ENCODE data around the gene CYGB.
A peak's percentile ranks its signal among the peaks of the same experiment; 100 is the strongest.

Gene CYGB

GRCh38 chr17:76584427-76585032 lies 47.0 kb upstream of the CYGB start:
- no peak for DNase-seq (ENCODE audit: low spot score)
- Histone ChIP-seq H3K36me3 (ENCODE audit: low read depth) (no peaks in the 10 kb centered on the region; the same call in 1 of the 2 replicates), H3K27ac (ENCODE audit: poor library complexity, severe bottlenecking) (peak overlapping the region; percentile 88), H3K9me3 (ENCODE audit: severe bottlenecking) (no peaks in the 10 kb centered on the region), H3K4me3 (ENCODE audit: severe bottlenecking) (peak overlapping the region; percentile 84), H3K4me1 (ENCODE audit: insufficient read depth, poor library complexity, severe bottlenecking) (peaks cover 50% of the 10 kb centered on the region), H3K27me3 (ENCODE audit: insufficient read depth, poor library complexity, severe bottlenecking) (no peaks in the 10 kb centered on the region)
- TF ChIP-seq, protein P1, sequence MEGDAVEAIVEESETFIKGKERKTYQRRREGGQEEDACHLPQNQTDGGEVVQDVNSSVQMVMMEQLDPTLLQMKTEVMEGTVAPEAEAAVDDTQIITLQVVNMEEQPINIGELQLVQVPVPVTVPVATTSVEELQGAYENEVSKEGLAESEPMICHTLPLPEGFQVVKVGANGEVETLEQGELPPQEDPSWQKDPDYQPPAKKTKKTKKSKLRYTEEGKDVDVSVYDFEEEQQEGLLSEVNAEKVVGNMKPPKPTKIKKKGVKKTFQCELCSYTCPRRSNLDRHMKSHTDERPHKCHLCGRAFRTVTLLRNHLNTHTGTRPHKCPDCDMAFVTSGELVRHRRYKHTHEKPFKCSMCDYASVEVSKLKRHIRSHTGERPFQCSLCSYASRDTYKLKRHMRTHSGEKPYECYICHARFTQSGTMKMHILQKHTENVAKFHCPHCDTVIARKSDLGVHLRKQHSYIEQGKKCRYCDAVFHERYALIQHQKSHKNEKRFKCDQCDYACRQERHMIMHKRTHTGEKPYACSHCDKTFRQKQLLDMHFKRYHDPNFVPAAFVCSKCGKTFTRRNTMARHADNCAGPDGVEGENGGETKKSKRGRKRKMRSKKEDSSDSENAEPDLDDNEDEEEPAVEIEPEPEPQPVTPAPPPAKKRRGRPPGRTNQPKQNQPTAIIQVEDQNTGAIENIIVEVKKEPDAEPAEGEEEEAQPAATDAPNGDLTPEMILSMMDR (IDR thresholded peaks at IDR 0.05; ENCODE audit: poor library complexity, severe bottlenecking) = no peak
- ATAC-seq (ENCODE audit: low read depth) = peak; percentile 2

DNA sequence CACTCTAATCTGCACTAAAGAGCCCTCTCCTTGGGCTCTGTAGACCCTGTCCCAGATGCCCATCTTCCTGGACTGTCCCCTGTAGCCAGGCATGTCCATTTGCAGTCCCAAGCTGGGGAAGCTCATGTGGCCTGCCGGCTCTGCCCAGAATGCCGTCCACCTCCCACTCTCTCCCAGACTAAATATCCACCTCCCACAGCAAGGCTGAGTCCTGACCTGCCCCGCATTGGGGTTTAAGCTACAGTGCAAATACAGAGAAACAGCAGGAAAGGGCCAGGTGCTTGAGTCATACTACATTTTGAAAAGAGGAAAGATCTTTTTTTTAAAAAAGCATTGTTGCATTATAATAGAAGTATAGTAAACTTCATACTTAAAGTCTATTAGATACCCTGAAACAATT lies 45.2 kb upstream of the CYGB start:
- ATAC-seq (ENCODE audit: low read depth) = peak; percentile 64
- H3K36me3 ChIP-seq (ENCODE audit: low read depth) = peaks cover 6% of the 10 kb centered on the region
- no peaks in the 10 kb centered on the region for H3K27me3 ChIP-seq (ENCODE audit: insufficient read depth, poor library complexity, severe bottlenecking)
- no peak for DNase-seq (ENCODE audit: low spot score)
- peaks cover 69% of the 10 kb centered on the region for H3K4me1 ChIP-seq (ENCODE audit: insufficient read depth, poor library complexity, severe bottlenecking)
- TF ChIP-seq, protein P1 (IDR thresholded peaks at IDR 0.05; ENCODE audit: poor library complexity, severe bottlenecking) = no peak
- H3K9me3 ChIP-seq (ENCODE audit: severe bottlenecking) = no peaks in the 10 kb centered on the region
- peak overlapping the region; percentile 88 for H3K27ac ChIP-seq (ENCODE audit: poor library complexity, severe bottlenecking)
- H3K4me3 ChIP-seq (ENCODE audit: severe bottlenecking) = no peak overlapping the region

GRCh38 chr17:76581515-76581914 lies 44.0 kb upstream of the CYGB start:
- H3K9me3 ChIP-seq (ENCODE audit: severe bottlenecking) = no peaks in the 10 kb centered on the region
- H3K4me3 ChIP-seq (ENCODE audit: severe bottlenecking) = no peak overlapping the region
- H3K27ac ChIP-seq (ENCODE audit: poor library complexity, severe bottlenecking) = peak overlapping the region; percentile 88
- TF ChIP-seq, protein P1 (IDR thresholded peaks at IDR 0.05; ENCODE audit: poor library complexity, severe bottlenecking) = no peak
- DNase-seq (ENCODE audit: low spot score) = no peak
- peaks cover 62% of the 10 kb centered on the region for H3K4me1 ChIP-seq (ENCODE audit: insufficient read depth, poor library complexity, severe bottlenecking)
- peaks cover 6% of the 10 kb centered on the region for H3K36me3 ChIP-seq (ENCODE audit: low read depth)
- no peaks in the 10 kb centered on the region for H3K27me3 ChIP-seq (ENCODE audit: insufficient read depth, poor library complexity, severe bottlenecking)
- peak; percentile 25; the same call in 2 of the 3 replicates for ATAC-seq (ENCODE audit: low read depth)

- Histone ChIP-seq H3K9me3 (ENCODE audit: severe bottlenecking) (no peaks in the 10 kb centered on the region), H3K4me3 (ENCODE audit: severe bottlenecking) (no peak overlapping the region), H3K4me1 (ENCODE audit: insufficient read depth, poor library complexity, severe bottlenecking) (peaks cover 60% of the 10 kb centered on the region), H3K27ac (ENCODE audit: poor library complexity, severe bottlenecking) (peak overlapping the region; percentile 88), H3K27me3 (ENCODE audit: insufficient read depth, poor library complexity, severe bottlenecking) (no peaks in the 10 kb centered on the region), H3K36me3 (ENCODE audit: low read depth) (peaks cover 9% of the 10 kb centered on the region)
- TF ChIP-seq, protein P1 (IDR thresholded peaks at IDR 0.05; ENCODE audit: poor library complexity, severe bottlenecking) = no peak
- DNase-seq (ENCODE audit: low spot score) = no peak
- no peak for ATAC-seq (ENCODE audit: low read depth)
Measured at GRCh38 chr17:76579281-76579680, 41.8 kb upstream of the CYGB start.

GRCh38 chr17:76578376-76578775 lies 40.9 kb upstream of the CYGB start:
- TF ChIP-seq, protein P1 (IDR thresholded peaks at IDR 0.05; ENCODE audit: poor library complexity, severe bottlenecking) = no peak
- H3K36me3 ChIP-seq (ENCODE audit: low read depth) = peaks cover 9% of the 10 kb centered on the region; the same call in 1 of the 2 replicates

More at GRCh38 chr17:76578376-76578775, 40.9 kb upstream of the CYGB start:
- Histone ChIP-seq H3K4me1 (ENCODE audit: insufficient read depth, poor library complexity, severe bottlenecking) (peaks cover 58% of the 10 kb centered on the region), H3K4me3 (ENCODE audit: severe bottlenecking) (no peak overlapping the region), H3K27ac (ENCODE audit: poor library complexity, severe bottlenecking) (peak overlapping the region; percentile 88), H3K27me3 (ENCODE audit: insufficient read depth, poor library complexity, severe bottlenecking) (no peaks in the 10 kb centered on the region), H3K9me3 (ENCODE audit: severe bottlenecking) (no peaks in the 10 kb centered on the region)
- no peak for DNase-seq (ENCODE audit: low spot score)
- peak; percentile 76 for ATAC-seq (ENCODE audit: low read depth)

Data from RWPE2 (cell line).